Measurements from ENCODE around the gene ERVK3-1. TPM values are rescaled to one million over a fixed set of nuclear protein-coding genes. Genes with fewer than 3 reads are reported as not detected.

ERVK3-1 gene
- total and polyA plus RNA-seq, 2 of the 8 experiments (the other 6 are each of a cell fraction or from before 2014, with no cell fraction given) = 29.9 to 31.5 TPM

DNA sequence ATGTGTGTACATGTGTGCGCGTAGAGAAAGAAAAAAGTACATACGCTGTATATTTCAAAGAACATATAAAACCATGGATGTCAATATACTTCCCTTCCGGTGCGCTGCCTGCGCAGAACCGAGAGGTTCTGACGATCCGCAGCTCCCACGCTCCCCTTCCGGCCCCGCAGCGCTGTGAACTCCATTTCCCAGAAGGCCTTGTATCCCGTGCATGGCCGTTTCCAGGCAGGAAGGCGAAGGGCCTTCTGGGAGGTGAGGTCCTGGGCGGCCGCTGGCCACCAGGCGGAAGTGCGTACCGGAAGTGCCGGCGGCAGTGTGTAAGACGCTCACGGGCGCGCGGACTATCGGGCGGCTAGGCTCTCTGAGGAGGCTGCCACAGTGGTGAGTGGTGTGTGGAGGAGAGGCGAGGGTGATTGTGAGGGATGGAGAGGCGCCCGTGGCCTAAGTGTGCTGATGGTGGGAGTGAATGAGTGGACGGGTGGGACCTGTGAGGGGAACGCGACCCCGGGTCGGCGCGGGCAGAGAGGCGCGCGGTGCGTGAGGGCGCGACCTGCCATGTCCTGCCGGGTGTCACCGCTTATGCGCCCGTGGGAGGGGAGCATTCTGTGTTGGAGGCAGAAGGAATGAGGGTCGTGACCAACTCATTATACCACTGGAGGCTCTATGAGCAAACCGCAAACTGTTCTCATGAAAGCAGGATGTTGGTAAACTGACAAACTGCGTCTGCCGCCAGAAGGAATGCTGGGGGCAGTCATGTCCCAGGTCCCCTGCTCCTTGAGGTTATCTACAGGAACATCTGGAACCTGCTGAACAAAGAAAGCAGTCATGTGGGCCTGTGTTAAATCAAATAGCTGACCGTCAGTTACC is at the start of gene ERVK3-1 (continued):
- TF ChIP-seq BACH1 (IDR thresholded peaks at IDR 0.05; ENCODE audit: low read length) (no peak), CREB1 (IDR thresholded peaks at IDR 0.05) (peak; percentile 69), SUZ12 (IDR thresholded peaks at IDR 0.05; ENCODE audit: low read length) (no peak), CHD1 (IDR thresholded peaks at IDR 0.05; ENCODE audit: low read depth, low read length) (no peak), KDM5A (IDR thresholded peaks at IDR 0.05; ENCODE audit: low read length) (no peak; the same call in 1 of the 2 replicates), FOSL1 (IDR thresholded peaks at IDR 0.05; ENCODE audit: insufficient read depth, low read depth, low read length) (no peak), SP2 (IDR thresholded peaks at IDR 0.05; ENCODE audit: low read length) (no peak), SP4 (IDR thresholded peaks at IDR 0.05; ENCODE audit: low read length) (no peak), SP1 (IDR thresholded peaks at IDR 0.05; ENCODE audit: low read depth, low read length) (no peak), CBX5 (IDR thresholded peaks at IDR 0.05; ENCODE audit: low read depth, low read length) (no peak), POU5F1 (IDR thresholded peaks at IDR 0.05; ENCODE audit: low read depth, low read length) (no peak), MAFK (IDR thresholded peaks at IDR 0.05; ENCODE audit: low read depth, low read length) (no peak), TAF7 (optimal IDR thresholded peaks at IDR 0.05; ENCODE audit: borderline replicate concordance, low read depth, low read length) (peak; percentile 78), HDAC6 (IDR thresholded peaks at IDR 0.05; ENCODE audit: low read depth, low read length) (no peak), JUN (IDR thresholded peaks at IDR 0.05; ENCODE audit: low read depth, low read length) (no peak), SRF (IDR thresholded peaks at IDR 0.05; ENCODE audit: low read depth, low read length) (0 out of 2 replicates have a peak, but pooled peaks have one; percentile 17), CBX8 (IDR thresholded peaks at IDR 0.05; ENCODE audit: borderline replicate concordance, low read depth, low read length) (no peak), EZH2 (IDR thresholded peaks at IDR 0.05; ENCODE audit: low read depth, low read length, severe bottlenecking) (no peak)
